GM19043 (cell line): ENCODE measurements around the gene SCN9A.
"Not testable (repeated sequence)": the region's sequence is repeated elsewhere in the genome, so short reads cannot be mapped to it uniquely, and the experiment has no call there.

ENCODE experiments used
- ATAC-seq: cut with Tn5 transposase; IDR thresholded peaks from one replicate; pipeline ENCODE4 v1.9.1; 2021; ENCODE audit warnings: low read depth; ENCODE audit not compliant: unreplicated experiment

SCN9A gene

GRCh38 chr2:166376488-166376828, 714 bp upstream of the SCN9A start:
- ATAC-seq, result no peak

GRCh38 chr2:166375195-166375735, 479 bp downstream of the SCN9A start:
- ATAC-seq, result peak; percentile 35

GRCh38 chr2:166373951-166374350, 1.8 kb downstream of the SCN9A start:
- ATAC-seq, result no peak

GRCh38 chr2:166373539-166373938, 2.2 kb downstream of the SCN9A start:
- ATAC-seq, result no peak

- no peak for ATAC-seq
These were observed 2.6 kb downstream of the SCN9A start for GRCh38 chr2:166373105-166373504.

GRCh38 chr2:166372046-166372445, 3.7 kb downstream of the SCN9A start:
- ATAC-seq, result no peak

GRCh38 chr2:166365803-166366420, 9.8 kb downstream of the SCN9A start:
- no peak for ATAC-seq

GRCh38 chr2:166365239-166365638, 10.5 kb downstream of the SCN9A start:
- no peak for ATAC-seq

GRCh38 chr2:166364476-166365161, 11.1 kb downstream of the SCN9A start:
- no peak for ATAC-seq

GRCh38 chr2:166361351-166362153, 14.2 kb downstream of the SCN9A start:
- no peak for ATAC-seq

- ATAC-seq, result no peak
These were observed 14.8 kb downstream of the SCN9A start for GRCh38 chr2:166360906-166361305.

- ATAC-seq, result no peak
These were observed 15.3 kb downstream of the SCN9A start for GRCh38 chr2:166360426-166360825.

GRCh38 chr2:166357950-166358321, 17.8 kb downstream of the SCN9A start:
- ATAC-seq, result not testable (repeated sequence)

GRCh38 chr2:166357068-166357949, 18.4 kb downstream of the SCN9A start:
- no peak for ATAC-seq

GRCh38 chr2:166351319-166351718, 24.4 kb downstream of the SCN9A start:
- no peak for ATAC-seq

- ATAC-seq, result no peak
These were observed 25.2 kb downstream of the SCN9A start for GRCh38 chr2:166350525-166350924.

- ATAC-seq, result no peak
These were observed 31.2 kb downstream of the SCN9A start for GRCh38 chr2:166344286-166345113.

GRCh38 chr2:166343467-166343866, 32.3 kb downstream of the SCN9A start:
- no peak for ATAC-seq

GRCh38 chr2:166341426-166341825, 34.3 kb downstream of the SCN9A start:
- ATAC-seq, result no peak
